ENCODE measurements around the gene MTFP1. TPM values are rescaled to one million over a fixed set of nuclear protein-coding genes. Genes with fewer than 3 reads are reported as not detected.

Gene MTFP1
- total RNA-seq, 4 donors from 2014 or later: 1.2 to 5.5 (median 3.2) TPM; not detected in 1

DNA sequence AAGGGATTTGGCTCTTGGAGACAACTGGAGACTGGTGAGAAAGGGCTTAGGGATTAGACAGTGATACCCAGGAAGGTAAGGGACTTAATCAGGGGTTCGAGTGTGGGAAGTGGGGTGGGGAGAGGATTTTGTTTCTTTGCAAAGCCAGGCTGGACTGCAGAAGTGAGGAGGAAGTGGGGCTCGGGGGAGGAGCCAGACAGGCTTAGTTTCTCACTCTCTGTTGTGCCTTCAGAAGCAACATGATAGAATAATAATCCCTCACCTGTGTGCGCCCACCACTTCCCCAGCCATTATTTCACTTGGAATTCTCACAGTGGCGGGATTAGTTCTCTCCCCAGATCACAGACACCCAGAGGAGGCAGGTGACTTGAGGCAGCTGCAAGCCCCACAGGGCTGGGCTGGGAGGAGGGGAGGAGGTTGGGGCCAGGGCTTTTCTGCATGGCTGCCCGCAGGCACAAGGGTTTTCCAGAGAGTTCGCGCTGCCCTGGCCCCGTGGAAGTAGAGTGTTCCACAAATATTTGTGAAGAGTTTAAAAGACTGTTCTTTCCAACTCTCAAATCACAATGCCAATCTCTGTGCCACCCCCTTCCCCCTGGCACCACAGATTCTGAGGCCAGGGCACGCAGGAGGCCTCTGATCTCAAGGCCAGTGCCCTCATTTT, 32.8 kb upstream of the MTFP1 start:
- intact Hi-C loops (cut with DNase I; ENCODE audit: low total_unique reads): no loop called here
- H3K9me3 ChIP-seq: no peaks in the 10 kb centered on the region
- no peak overlapping the region for H3K27ac ChIP-seq
- H3K4me1 ChIP-seq: no peaks in the 10 kb centered on the region
- no peak overlapping the region for H3K4me3 ChIP-seq
- H3K27me3 ChIP-seq: no peaks in the 10 kb centered on the region
- TF ChIP-seq, protein P1, sequence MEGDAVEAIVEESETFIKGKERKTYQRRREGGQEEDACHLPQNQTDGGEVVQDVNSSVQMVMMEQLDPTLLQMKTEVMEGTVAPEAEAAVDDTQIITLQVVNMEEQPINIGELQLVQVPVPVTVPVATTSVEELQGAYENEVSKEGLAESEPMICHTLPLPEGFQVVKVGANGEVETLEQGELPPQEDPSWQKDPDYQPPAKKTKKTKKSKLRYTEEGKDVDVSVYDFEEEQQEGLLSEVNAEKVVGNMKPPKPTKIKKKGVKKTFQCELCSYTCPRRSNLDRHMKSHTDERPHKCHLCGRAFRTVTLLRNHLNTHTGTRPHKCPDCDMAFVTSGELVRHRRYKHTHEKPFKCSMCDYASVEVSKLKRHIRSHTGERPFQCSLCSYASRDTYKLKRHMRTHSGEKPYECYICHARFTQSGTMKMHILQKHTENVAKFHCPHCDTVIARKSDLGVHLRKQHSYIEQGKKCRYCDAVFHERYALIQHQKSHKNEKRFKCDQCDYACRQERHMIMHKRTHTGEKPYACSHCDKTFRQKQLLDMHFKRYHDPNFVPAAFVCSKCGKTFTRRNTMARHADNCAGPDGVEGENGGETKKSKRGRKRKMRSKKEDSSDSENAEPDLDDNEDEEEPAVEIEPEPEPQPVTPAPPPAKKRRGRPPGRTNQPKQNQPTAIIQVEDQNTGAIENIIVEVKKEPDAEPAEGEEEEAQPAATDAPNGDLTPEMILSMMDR (IDR thresholded peaks at IDR 0.05): no peak
- TF ChIP-seq POLR2A (IDR thresholded peaks at IDR 0.05): no peak
- DNase-seq: no peak
- H3K36me3 ChIP-seq: no peaks in the 10 kb centered on the region

DNA sequence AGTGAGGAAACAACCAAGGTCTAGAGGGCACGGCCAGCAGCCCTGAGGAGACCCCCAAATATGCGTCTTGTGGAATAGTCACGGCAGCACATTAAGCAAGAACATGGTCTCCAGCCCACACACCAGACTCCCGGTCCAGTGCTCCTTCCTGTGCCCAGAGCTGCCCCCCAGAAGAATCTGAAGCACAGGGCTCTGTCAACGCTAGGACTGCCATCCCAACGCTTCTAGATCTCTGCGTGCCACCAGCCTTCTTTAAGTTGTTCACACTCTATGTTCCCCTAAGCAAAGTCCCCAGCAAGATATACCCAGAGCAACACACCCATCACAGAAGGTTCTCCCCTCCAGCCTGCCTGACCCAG, 32.3 kb upstream of the MTFP1 start:
- no peaks in the 10 kb centered on the region for H3K27me3 ChIP-seq
- no peak for DNase-seq
- no peaks in the 10 kb centered on the region for H3K4me1 ChIP-seq
- TF ChIP-seq POLR2A (IDR thresholded peaks at IDR 0.05): no peak
- TF ChIP-seq, protein P1 (IDR thresholded peaks at IDR 0.05): no peak
- intact Hi-C loops (cut with DNase I; ENCODE audit: low total_unique reads): no loop called here
- H3K4me3 ChIP-seq: no peak overlapping the region
- H3K36me3 ChIP-seq: no peaks in the 10 kb centered on the region
- no peak overlapping the region for H3K27ac ChIP-seq
- H3K9me3 ChIP-seq: no peaks in the 10 kb centered on the region

- no peaks in the 10 kb centered on the region for H3K36me3 ChIP-seq
- H3K27ac ChIP-seq: no peak overlapping the region
- DNase-seq: no peak
- H3K27me3 ChIP-seq: no peaks in the 10 kb centered on the region
- intact Hi-C loops (cut with DNase I; ENCODE audit: low total_unique reads): no loop called here
- no peak overlapping the region for H3K4me3 ChIP-seq
- no peak for TF ChIP-seq POLR2A (IDR thresholded peaks at IDR 0.05)
- H3K9me3 ChIP-seq: no peaks in the 10 kb centered on the region
- H3K4me1 ChIP-seq: no peaks in the 10 kb centered on the region
These were observed 31.7 kb upstream of the MTFP1 start for GRCh38 chr22:30393885-30394284.

GRCh38 chr22:30396871-30397655, 28.5 kb upstream of the MTFP1 start, which contains the start of gene SEC14L2:
Gene SEC14L2 (plus strand): TSS chr22:30397018. CDS start chr22:30397117, 99 bp downstream.
- peak; percentile 68 to 73 for DNase-seq
- Histone ChIP-seq H3K9me3 (no peaks in the 10 kb centered on the region), H3K4me3 (peak within 1 kb of the TSS; percentile 34 to 66), H3K4me1 (no peaks in the 10 kb centered on the region), H3K36me3 (no peaks in the 10 kb centered on the region), H3K27me3 (no peaks in the 10 kb centered on the region), H3K27ac (peak within 1 kb of the TSS; percentile 5 to 66)
- intact Hi-C loops (cut with DNase I; ENCODE audit: low total_unique reads): no loop called here
- TF ChIP-seq, protein P1 (IDR thresholded peaks at IDR 0.05): no peak
- peak; percentile 24 to 54 for TF ChIP-seq POLR2A (IDR thresholded peaks at IDR 0.05)

- Histone ChIP-seq H3K9me3 (no peaks in the 10 kb centered on the region), H3K36me3 (no peaks in the 10 kb centered on the region), H3K4me1 (no peaks in the 10 kb centered on the region), H3K27me3 (no peaks in the 10 kb centered on the region), H3K27ac (peak overlapping the region in 1 of 2 donors; percentile 66), H3K4me3 (peak overlapping the region; percentile 34 to 66)
- no peak for TF ChIP-seq POLR2A (IDR thresholded peaks at IDR 0.05)
- TF ChIP-seq, protein P1 (IDR thresholded peaks at IDR 0.05): no peak
- DNase-seq: no peak
- intact Hi-C loops (cut with DNase I; ENCODE audit: low total_unique reads): no loop called here
These were observed 27.6 kb upstream of the MTFP1 start for GRCh38 chr22:30397656-30398635.
